ENCODE results near the gene RGS4. TPM values are rescaled to one million over a fixed set of nuclear protein-coding genes. Genes with fewer than 3 reads are reported as not detected.

RGS4 gene
- total RNA-seq, 1 experiment from 2014 or later: not detected

GRCh38 chr1:163039707-163040093 is 29.5 kb upstream of the RGS4 start:
- H4K20me1 ChIP-seq (ENCODE audit: control insufficient read depth, insufficient read depth, insufficient read length): no peaks in the 10 kb centered on the region
- H3K4me2 ChIP-seq (ENCODE audit: insufficient read depth, insufficient read length, low read length): no peak overlapping the region
- no peak overlapping the region for H3K4ac ChIP-seq (ENCODE audit: low read depth, low read length)
- H3K56ac ChIP-seq (ENCODE audit: insufficient read length, low read depth, low read length): no peak overlapping the region
- H3K23me2 ChIP-seq (ENCODE audit: insufficient read length, low read depth, low read length, poor library complexity, severe bottlenecking): no peaks in the 10 kb centered on the region
- no peak overlapping the region for H3K27ac Mint-ChIP-seq
- H2AK5ac ChIP-seq (ENCODE audit: insufficient read length, low read length): no peak overlapping the region
- no peak overlapping the region for H2BK5ac ChIP-seq (ENCODE audit: insufficient read length, low read length)
- no peaks in the 10 kb centered on the region for H3K79me2 ChIP-seq (ENCODE audit: insufficient read depth, low read length)
- H3K27me3 Mint-ChIP-seq (ENCODE audit: low read depth): no peaks in the 10 kb centered on the region
- no peaks in the 10 kb centered on the region for H3K79me1 ChIP-seq (ENCODE audit: insufficient read depth, low read depth, low read length, poor library complexity, severe bottlenecking)
- no peak for DNase-seq
- TF ChIP-seq CTCF (conservative IDR thresholded peaks at IDR 0.05): no peak
- H4K91ac ChIP-seq (ENCODE audit: insufficient read length, low read depth, low read length): no peak overlapping the region
- H3K27ac ChIP-seq (ENCODE audit: insufficient read length, low read depth, low read length): no peak overlapping the region
- H3K18ac ChIP-seq (ENCODE audit: insufficient read length, low read depth, low read length): no peak overlapping the region
- no peaks in the 10 kb centered on the region for H3K9me3 Mint-ChIP-seq
- H3T11ph ChIP-seq (ENCODE audit: low read length): no peak overlapping the region
- no peaks in the 10 kb centered on the region for H3K36me3 Mint-ChIP-seq (ENCODE audit: insufficient read depth in 1 of 3, low read depth in 3 of 3)
- no peak overlapping the region for H3K9ac ChIP-seq (ENCODE audit: extremely low read depth, insufficient read length, low read length)
- no peak overlapping the region for H3K23ac ChIP-seq (ENCODE audit: insufficient read length, low read depth, low read length)
- H2BK15ac ChIP-seq (ENCODE audit: low read depth, low read length): no peak overlapping the region
- no peak overlapping the region for H3K14ac ChIP-seq (ENCODE audit: insufficient read depth, low read length)
- WGBS (ENCODE audit: extremely low coverage, insufficient read length, low lambda C conversion rate): no CpG with 5 or more reads among the region's 2 CpGs
- no peak overlapping the region for H2BK12ac ChIP-seq (ENCODE audit: insufficient read length, low read depth, low read length)
- H4K5ac ChIP-seq (ENCODE audit: insufficient read length, low read depth, low read length): no peak overlapping the region
- H3K27me3 ChIP-seq (ENCODE audit: insufficient read depth, low read length): no peaks in the 10 kb centered on the region
- no peaks in the 10 kb centered on the region for H3K4me1 Mint-ChIP-seq
- no peak overlapping the region for H3K4me3 Mint-ChIP-seq
- no peak overlapping the region for H2AFZ ChIP-seq (ENCODE audit: low read length)
- no peak overlapping the region for H2BK120ac ChIP-seq (ENCODE audit: low read depth, low read length, poor library complexity, severe bottlenecking)
- no peak overlapping the region for H2BK20ac ChIP-seq (ENCODE audit: low read depth, low read length, poor library complexity, severe bottlenecking)
- H3K9me3 ChIP-seq (ENCODE audit: control insufficient read depth, low read depth, low read length): no peaks in the 10 kb centered on the region
- H3K4me1 ChIP-seq (ENCODE audit: insufficient read depth, low read length): no peaks in the 10 kb centered on the region
- no peak overlapping the region for H4K8ac ChIP-seq (replicated peaks; ENCODE audit: insufficient read length, low read depth, low read length)
